PC-9 (cell line): ENCODE data around the gene SH2D1B. TPM values are rescaled to one million over a fixed set of nuclear protein-coding genes. Genes with fewer than 3 reads are reported as not detected.
"Not testable (repeated sequence)": the region's sequence is repeated elsewhere in the genome, so short reads cannot be mapped to it uniquely, and the experiment has no call there.

Experiments used
- Bru-seq: library from RNA; stranded (reverse); fragments of 400-500 nt; gene quantifications from one replicate; lab custom pipeline; 2021; lab: Mats Ljungman, UMichigan
- BruChase-seq, 2 experiments: library from RNA; stranded (reverse); fragments of 400-500 nt; gene quantifications; one replicate each; lab custom pipeline; 2021; lab: Mats Ljungman, UMichigan
- BruUV-seq: library from RNA; stranded (reverse); fragments of 400-500 nt; replicated peaks from 2 replicates; lab custom pipeline; 2021; lab: Mats Ljungman, UMichigan
- CTCF ChIA-PET: fragments of 300-600 bp; sonication (Branson Sonifier 250); formaldehyde crosslinking; loops from one replicate; lab custom pipeline; 2022; ENCODE audit warnings: antibody characterized with exemption; lab: Charles Lee
- POLR2A ChIA-PET: fragments of 300-600 bp; sonication (Branson Sonifier 250); formaldehyde crosslinking; loops from one replicate; lab custom pipeline; 2022; ENCODE audit warnings: antibody characterized with exemption; ENCODE audit not compliant: unreplicated experiment; lab: Charles Lee
- DNase-seq, 2 experiments: peaks; one replicate each; pipeline versions ENCODE4 v3.0.0 to v3.0.0-alpha.2; 2015 to 2022; ENCODE audit warnings: mixed read lengths in 1 of 2
- H2AFZ ChIP-seq: fragments of 200-600 bp; sonication (generic); 2 replicates; pipeline ENCODE4 v1.8.1; 2017; ENCODE audit warnings: antibody characterized with exemption
- H3F3A ChIP-seq: fragments of 200-600 bp; sonication (generic); 2 replicates; pipeline ENCODE4 v1.8.1; 2017; ENCODE audit warnings: antibody characterized with exemption, mild to moderate bottlenecking, low read depth; ENCODE audit not compliant: insufficient read depth
- H3K27ac ChIP-seq: fragments of 200-600 bp; sonication (generic); 2 replicates; pipeline ENCODE4 v1.6.1; 2016; ENCODE audit warnings: mixed run types
- H3K27me3 ChIP-seq: fragments of 200-600 bp; sonication (generic); 2 replicates; pipeline ENCODE4 v1.6.1; 2016; ENCODE audit warnings: low read depth, mixed run types; ENCODE audit not compliant: insufficient read depth
- H3K36me3 ChIP-seq: fragments of 200-600 bp; sonication (generic); 2 replicates; pipeline ENCODE4 v1.6.1; 2016; ENCODE audit warnings: low read depth, mixed run types
- H3K4me1 ChIP-seq: fragments of 200-600 bp; sonication (generic); replicated peaks from 2 replicates; pipeline ENCODE4 v1.6.1; 2016; ENCODE audit warnings: mixed run types; ENCODE audit not compliant: insufficient read depth
- H3K4me2 ChIP-seq: fragments of 200-600 bp; sonication (generic); 2 replicates; pipeline ENCODE4 v1.6.1; 2017; ENCODE audit warnings: mixed run types
- H3K4me3 ChIP-seq: fragments of 200-600 bp; sonication (generic); 2 replicates; pipeline ENCODE4 v1.6.1; 2016; ENCODE audit warnings: mixed run types
- H3K79me2 ChIP-seq: fragments of 200-600 bp; sonication (generic); 2 replicates; pipeline ENCODE4 v1.6.1; 2017; ENCODE audit warnings: low read depth, mixed run types
- H3K9me2 ChIP-seq: fragments of 200-600 bp; sonication (generic); 2 replicates; pipeline ENCODE4 v1.8.1; 2017; ENCODE audit warnings: mild to moderate bottlenecking; ENCODE audit not compliant: insufficient read depth
- H3K9me3 ChIP-seq: fragments of 200-600 bp; sonication (generic); 2 replicates; pipeline ENCODE4 v1.8.1; 2016; ENCODE audit warnings: low read depth; ENCODE audit not compliant: insufficient read depth
- H4K20me1 ChIP-seq: fragments of 200-600 bp; sonication (generic); 2 replicates; pipeline ENCODE4 v1.8.1; 2017; ENCODE audit not compliant: insufficient read depth
- CTCF ChIP-seq: fragments of 200-600 bp; sonication (generic); conservative IDR thresholded peaks from 2 replicates; pipeline ENCODE4 v1.6.1; 2017; ENCODE audit warnings: mixed run types, antibody characterized with exemption, mild to moderate bottlenecking, moderate library complexity
- EZH2 ChIP-seq: fragments of 200-600 bp; sonication (generic); IDR thresholded peaks from 2 replicates; pipeline ENCODE4 v1.8.0; 2017; ENCODE audit warnings: antibody characterized with exemption, low read depth
- intact Hi-C: fragments of 100-400 bp; cut with micrococcal nuclease; formaldehyde crosslinking; loops from one replicate; pipeline ENCODE4 v1.10.0; 2022; ENCODE audit not compliant: unreplicated experiment
- long read RNA-seq: library from polyadenylated mRNA; stranded (forward); transcript quantifications from one replicate; pipeline ENCODE4 v2.0.0, GENCODE V29; 2022
- total RNA-seq: library from RNA; stranded (reverse); gene quantifications from 2 replicates; pipeline ENCODE4 v1.2.3, GENCODE V29; 2021

SH2D1B gene
- not detected in 2 replicates for total RNA-seq
- Bru-seq, nascent RNA, result percentile 8 among the genes with signal in this experiment
- BruChase-seq, experiment 1, labeled RNA remaining after a 2-hour chase, result percentile 4 among the genes with signal in this experiment
- percentile 5 among the genes with signal in this experiment for BruChase-seq, experiment 2, labeled RNA remaining after a 6-hour chase
- long read RNA-seq, result 0 reads

GRCh38 chr1:162412002-162412401 lies at the start of gene SH2D1B:
Gene SH2D1B (minus strand): TSS chr1:162412136. CDS start chr1:162412016, 120 bp downstream.
- no peaks in the 10 kb centered on the region for H3K9me3 ChIP-seq
- H3K9me2 ChIP-seq, result no peaks in the 10 kb centered on the region; the same call in 1 of the 2 replicates
- H3K27ac ChIP-seq, result no peak within 1 kb of the TSS
- H2AFZ ChIP-seq, result no peak within 1 kb of the TSS
- H3K4me1 ChIP-seq, result no peaks in the 10 kb centered on the region
- no peak for TF ChIP-seq EZH2
- no peak for TF ChIP-seq CTCF
- H3K4me2 ChIP-seq, result no peak within 1 kb of the TSS
- H3K79me2 ChIP-seq, result no peaks in the 10 kb centered on the region
- no TSS peak for BruUV-seq
- no peak for DNase-seq
- no peaks in the 10 kb centered on the region for H4K20me1 ChIP-seq
- no peaks in the 10 kb centered on the region for H3K27me3 ChIP-seq
- intact Hi-C loops, result no loop called here
- ChIA-PET CTCF (no interaction called here), POLR2A (no interaction called here)
- no peak within 1 kb of the TSS for H3K4me3 ChIP-seq
- no peaks in the 10 kb centered on the region for H3K36me3 ChIP-seq
- no peaks in the 10 kb centered on the region for H3F3A ChIP-seq

- no peaks in the 10 kb centered on the region for H3F3A ChIP-seq
- H3K9me3 ChIP-seq, result no peaks in the 10 kb centered on the region
- H3K27me3 ChIP-seq, result no peaks in the 10 kb centered on the region
- H3K79me2 ChIP-seq, result no peaks in the 10 kb centered on the region
- no peaks in the 10 kb centered on the region for H3K4me1 ChIP-seq
- no peaks in the 10 kb centered on the region for H4K20me1 ChIP-seq
- CTCF ChIA-PET, result no interaction called here
- no peaks in the 10 kb centered on the region for H3K36me3 ChIP-seq
- H3K9me2 ChIP-seq, result no peaks in the 10 kb centered on the region
- POLR2A ChIA-PET, result no interaction called here
- BruUV-seq, result no TSS peak
- H3K4me3 ChIP-seq, result no peak overlapping the region
- H2AFZ ChIP-seq, result no peak overlapping the region
- TF ChIP-seq CTCF, result no peak
- TF ChIP-seq EZH2, result no peak
- H3K27ac ChIP-seq, result no peak overlapping the region
- intact Hi-C loops, result no loop called here
- no peak for DNase-seq
- no peak overlapping the region for H3K4me2 ChIP-seq
Observed at GRCh38 chr1:162458236-162458635, 46.3 kb upstream of the SH2D1B start.

GRCh38 chr1:162456323-162456722 lies 44.4 kb upstream of the SH2D1B start:
- TF ChIP-seq EZH2 (no peak), CTCF (peak; percentile 26; the same call in 1 of the 2 replicates)
- no peaks in the 10 kb centered on the region for H4K20me1 ChIP-seq
- H3K4me2 ChIP-seq, result no peak overlapping the region
- DNase-seq, result no peak
- H3K9me2 ChIP-seq, result no peaks in the 10 kb centered on the region
- H3K9me3 ChIP-seq, result no peaks in the 10 kb centered on the region
- CTCF ChIA-PET, result no interaction called here
- intact Hi-C loops, result no loop called here
- H3F3A ChIP-seq, result no peaks in the 10 kb centered on the region
- H3K4me3 ChIP-seq, result no peak overlapping the region
- no TSS peak for BruUV-seq
- no peak overlapping the region for H3K27ac ChIP-seq
- no peaks in the 10 kb centered on the region for H3K36me3 ChIP-seq
- no peaks in the 10 kb centered on the region for H3K79me2 ChIP-seq
- H3K27me3 ChIP-seq, result 0 out of 2 replicates have a peak, but pooled peaks cover 4% of the 10 kb centered on the region
- no peak overlapping the region for H2AFZ ChIP-seq
- no peaks in the 10 kb centered on the region for H3K4me1 ChIP-seq
- POLR2A ChIA-PET, result no interaction called here

GRCh38 chr1:162454361-162454760 lies 42.4 kb upstream of the SH2D1B start:
- H3K36me3 ChIP-seq, H3K27ac ChIP-seq, BruUV-seq, H3K4me1 ChIP-seq, H3K4me2 ChIP-seq, H2AFZ ChIP-seq, H3K9me2 ChIP-seq, CTCF ChIA-PET, H3K9me3 ChIP-seq, DNase-seq, H3K27me3 ChIP-seq, H4K20me1 ChIP-seq, H3K4me3 ChIP-seq, H3K79me2 ChIP-seq, H3F3A ChIP-seq, intact Hi-C loops, POLR2A ChIA-PET: not testable (repeated sequence)
